Ishikawa (cell line): ENCODE results near the gene GFM2.
A peak's percentile ranks its signal among the peaks of the same experiment; 100 is the strongest.

Source experiments
- CEBPB ChIP-seq: IDR thresholded peaks from 2 replicates; pipeline ENCODE4 v1.6.1; 2012
- CREB1 ChIP-seq: IDR thresholded peaks from 2 replicates; pipeline ENCODE4 v1.6.1; 2012; ENCODE audit warnings: low read depth
- EGR1 ChIP-seq: IDR thresholded peaks from 2 replicates; pipeline ENCODE4 v1.6.1; 2012
- EP300 ChIP-seq: IDR thresholded peaks from 2 replicates; pipeline ENCODE4 v1.6.1; 2012; ENCODE audit warnings: borderline replicate concordance
- FOXM1 ChIP-seq: IDR thresholded peaks from 2 replicates; pipeline ENCODE4 v1.6.1; 2012; ENCODE audit warnings: low read depth, borderline replicate concordance
- MAX ChIP-seq: IDR thresholded peaks from 2 replicates; pipeline ENCODE4 v1.6.1; 2012
- NFIC ChIP-seq: IDR thresholded peaks from 2 replicates; pipeline ENCODE4 v1.6.1; 2012
- RAD21 ChIP-seq: IDR thresholded peaks from 2 replicates; pipeline ENCODE4 v1.6.1; 2012; ENCODE audit warnings: low read depth
- REST ChIP-seq: IDR thresholded peaks from 2 replicates; pipeline ENCODE4 v1.6.1; 2012; ENCODE audit warnings: low read depth, mild to moderate bottlenecking
- TAF1 ChIP-seq: IDR thresholded peaks from 2 replicates; pipeline ENCODE4 v1.6.1; 2012; ENCODE audit warnings: low read depth, mild to moderate bottlenecking
- TCF12 ChIP-seq: IDR thresholded peaks from 2 replicates; pipeline ENCODE4 v1.6.1; 2012; ENCODE audit warnings: low read depth
- TEAD4 ChIP-seq: IDR thresholded peaks from 2 replicates; pipeline ENCODE4 v1.6.1; 2012
- USF1 ChIP-seq: IDR thresholded peaks from 2 replicates; pipeline ENCODE4 v1.6.1; 2012
- YY1 ChIP-seq: IDR thresholded peaks from 2 replicates; pipeline ENCODE4 v1.6.1; 2012; ENCODE audit warnings: low read depth
- ZBTB7A ChIP-seq: IDR thresholded peaks from 2 replicates; pipeline ENCODE4 v1.6.1; 2012; ENCODE audit warnings: low read depth

GFM2 gene, protein sequence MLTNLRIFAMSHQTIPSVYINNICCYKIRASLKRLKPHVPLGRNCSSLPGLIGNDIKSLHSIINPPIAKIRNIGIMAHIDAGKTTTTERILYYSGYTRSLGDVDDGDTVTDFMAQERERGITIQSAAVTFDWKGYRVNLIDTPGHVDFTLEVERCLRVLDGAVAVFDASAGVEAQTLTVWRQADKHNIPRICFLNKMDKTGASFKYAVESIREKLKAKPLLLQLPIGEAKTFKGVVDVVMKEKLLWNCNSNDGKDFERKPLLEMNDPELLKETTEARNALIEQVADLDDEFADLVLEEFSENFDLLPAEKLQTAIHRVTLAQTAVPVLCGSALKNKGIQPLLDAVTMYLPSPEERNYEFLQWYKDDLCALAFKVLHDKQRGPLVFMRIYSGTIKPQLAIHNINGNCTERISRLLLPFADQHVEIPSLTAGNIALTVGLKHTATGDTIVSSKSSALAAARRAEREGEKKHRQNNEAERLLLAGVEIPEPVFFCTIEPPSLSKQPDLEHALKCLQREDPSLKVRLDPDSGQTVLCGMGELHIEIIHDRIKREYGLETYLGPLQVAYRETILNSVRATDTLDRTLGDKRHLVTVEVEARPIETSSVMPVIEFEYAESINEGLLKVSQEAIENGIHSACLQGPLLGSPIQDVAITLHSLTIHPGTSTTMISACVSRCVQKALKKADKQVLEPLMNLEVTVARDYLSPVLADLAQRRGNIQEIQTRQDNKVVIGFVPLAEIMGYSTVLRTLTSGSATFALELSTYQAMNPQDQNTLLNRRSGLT

GRCh38 chr5:74766849-74767578, at the start of gene GFM2, which contains the start of gene NSA2:
GFM2 (minus strand) TSS chr5:74767117; CDS start chr5:74763742, 3,375 bp downstream.
NSA2 (plus strand) TSS chr5:74767249; CDS start chr5:74767361, 112 bp downstream.
- peak; percentile 46; the same call in 1 of the 2 replicates for TF ChIP-seq TCF12
- no peak; the same call in 1 of the 2 replicates for TF ChIP-seq EP300
- TF ChIP-seq CEBPB, result no peak; the same call in 1 of the 2 replicates
- no peak for TF ChIP-seq RAD21
- peak; percentile 58 for TF ChIP-seq YY1
- TF ChIP-seq ZBTB7A, result peak; percentile 55; the same call in 1 of the 2 replicates
- peak; percentile 17 for TF ChIP-seq EGR1
- peak; percentile 8; the same call in 1 of the 2 replicates for TF ChIP-seq CREB1
- peak; percentile 84 for TF ChIP-seq TAF1
- TF ChIP-seq TEAD4, result no peak
- peak; percentile 72 for TF ChIP-seq USF1
- TF ChIP-seq MAX, result peak; percentile 90
- no peak for TF ChIP-seq FOXM1
- TF ChIP-seq NFIC, result peak; percentile 34; the same call in 1 of the 2 replicates
- no peak for TF ChIP-seq REST

DNA sequence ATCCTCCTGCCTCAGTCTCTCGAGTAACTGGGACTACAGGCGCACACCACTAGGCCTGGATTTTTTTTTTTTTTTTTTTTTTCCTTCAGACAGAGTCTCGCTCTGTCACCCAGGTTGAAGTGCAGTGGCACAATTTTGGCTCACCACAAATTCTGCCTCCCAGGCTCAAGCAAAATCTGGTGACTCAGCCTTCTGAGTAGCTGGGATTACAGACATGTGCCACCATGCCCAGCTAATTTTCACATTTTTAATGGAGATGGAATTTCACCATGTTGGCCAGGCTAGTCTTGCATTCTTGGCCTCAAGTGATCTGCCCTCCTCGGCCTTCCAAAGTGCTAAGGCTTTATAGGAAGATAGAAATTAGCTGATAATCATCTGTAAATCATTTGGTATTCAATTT, 44.0 kb upstream of the GFM2 start:
- TF ChIP-seq EP300, result no peak
- TF ChIP-seq CREB1, result no peak
- TF ChIP-seq ZBTB7A, result no peak
- TF ChIP-seq USF1, result no peak
- TF ChIP-seq CEBPB, result no peak
- no peak for TF ChIP-seq NFIC
- no peak for TF ChIP-seq YY1
- TF ChIP-seq RAD21, result no peak
- no peak for TF ChIP-seq MAX
- TF ChIP-seq REST, result no peak
- no peak for TF ChIP-seq FOXM1
- TF ChIP-seq TCF12, result no peak
- no peak for TF ChIP-seq TAF1
- no peak for TF ChIP-seq EGR1
- TF ChIP-seq TEAD4, result no peak

DNA sequence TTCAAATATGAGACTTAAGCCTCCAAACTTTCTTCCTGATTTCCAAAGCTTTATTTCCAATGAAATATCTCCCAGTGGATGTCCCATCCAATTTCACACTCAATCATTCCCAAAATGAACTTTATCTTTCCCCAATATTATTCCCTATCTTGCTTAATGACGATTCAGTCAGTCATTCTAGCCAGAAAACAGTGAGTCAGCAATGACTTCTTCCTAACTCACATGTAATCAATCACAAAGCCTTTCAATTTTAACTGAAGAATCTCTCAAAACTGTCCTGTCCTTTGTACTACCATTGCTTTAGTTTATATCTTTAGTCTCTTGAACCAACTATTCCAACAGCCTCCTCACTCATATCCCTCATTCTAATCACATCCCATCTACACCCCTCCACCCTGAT, 35.0 kb upstream of the GFM2 start:
- TF ChIP-seq RAD21 (no peak), YY1 (no peak)

DNA sequence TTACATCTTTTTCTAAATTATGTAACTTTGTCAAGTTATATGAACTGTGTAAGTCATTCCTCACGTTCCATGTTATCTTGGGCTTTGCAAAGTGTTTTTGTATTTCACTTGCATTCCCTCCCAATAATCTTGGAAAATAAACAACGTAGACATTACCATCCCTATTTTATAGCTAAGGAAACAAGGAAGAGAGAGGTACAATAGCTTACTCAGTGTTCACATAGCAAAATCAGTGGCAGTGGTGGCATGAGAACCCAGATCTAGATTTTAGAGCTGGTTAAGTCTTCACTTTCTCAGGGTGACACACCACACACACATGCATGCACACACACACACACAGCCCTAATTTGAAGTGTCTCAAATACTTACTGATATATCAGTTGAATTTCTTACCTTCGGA, 34.3 kb upstream of the GFM2 start:
- TF ChIP-seq CEBPB, result no peak
- no peak for TF ChIP-seq TCF12
- TF ChIP-seq RAD21, result no peak
- no peak for TF ChIP-seq TEAD4
- TF ChIP-seq CREB1, result no peak
- no peak for TF ChIP-seq ZBTB7A
- TF ChIP-seq TAF1, result no peak
- no peak for TF ChIP-seq MAX
- no peak for TF ChIP-seq REST
- TF ChIP-seq NFIC, result no peak
- no peak for TF ChIP-seq EGR1
- no peak for TF ChIP-seq USF1
- TF ChIP-seq YY1, result no peak
- no peak for TF ChIP-seq FOXM1
- no peak for TF ChIP-seq EP300
